NK-92 (cell line): ENCODE data around the gene ALKBH1.
"Not testable (repeated sequence)": the region's sequence is repeated elsewhere in the genome, so short reads cannot be mapped to it uniquely, and the experiment has no call there.

Experiments
- DNase-seq: peaks from one replicate; lab custom pipeline; 2025; ENCODE audit not compliant: unreplicated experiment; lab: John Stamatoyannopoulos, UW

Gene ALKBH1

DNA sequence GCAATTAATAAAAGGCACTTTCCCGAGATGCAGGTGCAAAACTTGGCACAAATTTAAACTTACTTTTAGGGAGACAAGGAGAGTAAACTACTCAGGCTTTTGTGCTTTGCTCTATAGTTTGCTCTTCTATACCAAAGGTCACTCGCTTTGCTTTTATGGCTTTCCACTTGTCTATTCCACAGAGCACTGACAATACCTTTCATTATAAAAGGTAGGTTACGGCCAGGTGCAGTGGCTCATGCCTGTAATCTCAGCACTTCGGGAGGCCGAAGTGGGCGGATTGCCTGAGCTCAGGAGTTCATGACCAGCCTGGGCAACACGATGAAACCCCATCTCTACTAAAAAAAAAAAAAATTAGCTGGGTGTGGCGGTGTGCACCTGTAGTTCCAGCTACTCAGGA is 32.9 kb downstream of the ALKBH1 start:
- DNase-seq: no peak

DNA sequence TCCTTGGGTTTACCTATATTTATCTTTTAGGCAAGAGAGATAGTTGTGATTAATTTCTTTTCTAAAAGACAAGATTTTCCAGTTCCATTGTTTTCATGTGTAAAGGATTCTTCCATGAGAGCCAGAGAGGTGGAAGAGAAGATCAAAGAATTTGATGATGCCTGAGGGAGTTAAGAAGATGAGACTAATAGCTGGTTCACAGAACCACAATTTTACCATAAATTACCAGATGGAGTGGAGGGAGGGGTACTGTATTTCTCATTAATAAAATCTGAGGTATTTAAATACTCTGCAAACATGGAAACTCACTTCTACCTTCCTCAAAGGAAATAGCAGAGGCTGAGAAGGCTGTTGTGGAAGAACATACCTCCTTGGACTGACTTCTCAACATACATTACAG is 34.6 kb downstream of the ALKBH1 start:
- DNase-seq: no peak

- DNase-seq: no peak
Measured at GRCh38 chr14:77667331-77667730, 40.5 kb downstream of the ALKBH1 start.

DNA sequence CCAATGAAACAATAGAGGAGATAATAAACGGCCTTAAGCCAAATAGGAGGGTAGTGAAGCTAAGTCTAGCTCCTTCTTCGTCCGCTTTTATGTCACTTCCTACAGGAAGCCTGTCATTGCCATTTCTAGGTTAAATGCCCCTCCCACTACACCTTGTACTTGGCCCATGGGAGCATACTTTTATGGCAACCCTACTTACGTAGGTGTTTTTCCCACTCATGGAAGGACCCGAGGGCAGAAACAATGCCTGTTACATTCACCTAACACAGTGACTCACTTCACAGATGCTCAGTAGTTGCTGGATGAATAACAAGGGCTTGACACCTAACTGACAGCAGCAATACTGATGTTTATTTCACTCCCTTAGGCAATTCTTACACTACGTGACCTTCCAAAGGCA is 44.5 kb downstream of the ALKBH1 start:
- DNase-seq: no peak

DNA sequence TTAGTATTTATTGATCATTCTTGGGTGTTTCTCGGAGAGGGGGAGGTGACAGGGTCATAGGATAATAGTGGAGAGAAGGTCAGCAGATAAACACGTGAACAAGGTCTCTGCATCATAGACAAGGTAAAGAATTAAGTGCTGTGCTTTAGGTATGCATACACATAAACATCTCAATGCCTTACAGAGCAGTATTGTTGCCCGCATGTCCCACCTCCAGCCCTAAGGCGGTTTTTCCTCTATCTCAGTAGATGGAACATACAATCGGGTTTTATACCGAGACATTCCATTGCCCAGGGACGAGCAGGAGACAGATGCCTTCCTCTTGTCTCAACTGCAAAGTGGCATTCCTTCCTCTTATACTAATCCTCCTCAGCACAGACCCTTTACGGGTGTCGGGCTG is 46.3 kb downstream of the ALKBH1 start:
- not testable (repeated sequence) for DNase-seq

DNA sequence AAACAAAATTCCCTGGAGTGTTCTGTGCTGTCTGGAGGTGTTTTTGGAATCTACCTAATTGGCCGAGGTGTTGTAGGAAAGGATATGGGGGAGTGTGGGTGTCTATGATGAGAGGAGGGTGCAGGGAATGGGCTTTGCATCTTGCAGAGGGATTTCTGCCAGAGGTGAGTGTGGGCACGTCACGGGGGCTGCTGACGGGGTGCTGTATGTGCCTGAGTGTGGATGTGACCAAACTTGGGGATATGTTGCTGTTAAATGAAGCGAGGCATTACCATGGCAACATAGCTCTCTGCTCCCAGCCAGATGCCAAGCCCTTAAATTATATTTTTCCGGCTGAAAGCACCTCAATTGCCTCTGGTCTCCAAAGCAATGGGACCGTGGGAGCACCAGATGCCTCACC is 47.1 kb downstream of the ALKBH1 start:
- DNase-seq: no peak

DNA sequence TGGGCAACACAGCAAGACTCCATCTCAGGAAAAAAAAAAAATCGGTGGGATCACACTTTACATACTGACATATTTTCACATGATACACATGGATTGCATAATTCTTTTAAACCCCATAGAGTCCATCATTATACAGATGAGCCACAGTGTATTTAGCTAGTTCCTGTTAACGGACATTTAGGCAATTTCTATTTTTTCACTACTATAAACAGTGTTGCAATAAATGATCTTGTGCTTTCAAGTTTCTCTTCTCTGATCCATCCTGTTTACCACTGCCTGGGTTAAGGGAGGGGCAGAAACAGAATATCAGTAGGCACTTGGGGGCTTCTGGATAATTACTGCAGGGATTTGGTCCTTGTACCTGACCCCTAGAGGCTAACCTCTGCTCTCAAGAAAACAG is 48.0 kb downstream of the ALKBH1 start:
- DNase-seq: no peak

GRCh38 chr14:77657280-77657679 is 50.5 kb downstream of the ALKBH1 start:
- DNase-seq: no peak

GRCh38 chr14:77654001-77654441 is 53.8 kb downstream of the ALKBH1 start:
- no peak for DNase-seq

DNA sequence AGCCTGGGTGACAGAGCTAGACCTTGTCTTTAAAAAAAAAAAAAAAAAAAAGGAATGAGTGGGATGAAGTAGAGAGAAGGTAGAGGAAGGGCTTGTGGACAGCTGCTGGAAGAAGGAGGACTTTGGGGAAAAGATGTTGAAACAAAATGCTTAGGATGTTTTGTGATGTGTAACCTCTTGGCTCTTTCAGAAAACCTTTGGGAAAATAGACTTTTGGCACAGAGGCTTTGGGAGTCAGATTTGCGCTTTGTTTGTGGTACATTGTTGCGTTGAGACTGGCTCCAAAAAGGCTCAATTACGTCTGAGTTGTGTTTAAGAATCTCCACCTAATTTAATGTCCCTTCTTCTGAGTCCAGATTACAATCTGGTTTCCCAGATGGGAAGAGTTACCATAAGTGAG is 58.5 kb downstream of the ALKBH1 start:
- DNase-seq: no peak

- DNase-seq: no peak
Measured at GRCh38 chr14:77648520-77649200, 59.2 kb downstream of the ALKBH1 start.

- no peak for DNase-seq
Measured at GRCh38 chr14:77647853-77648252, 60.0 kb downstream of the ALKBH1 start.

DNA sequence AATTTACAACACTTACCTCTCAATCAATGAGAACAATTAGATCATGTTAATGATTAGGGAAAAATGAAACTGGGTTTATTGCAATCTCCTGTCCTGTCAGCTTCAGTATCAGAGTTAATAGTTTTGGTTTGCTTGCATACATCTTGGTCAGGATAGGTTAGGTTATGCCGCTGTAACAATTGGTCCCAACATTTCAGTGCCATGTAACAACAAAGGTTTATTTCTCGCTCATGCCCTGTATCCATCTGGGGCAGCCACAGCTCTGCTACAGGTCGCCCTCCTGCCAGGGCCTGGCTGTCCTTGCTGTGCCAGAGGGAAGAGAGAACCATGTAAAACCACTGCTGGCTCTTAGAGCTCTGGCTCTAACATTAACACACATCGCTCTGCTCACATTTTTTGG is 60.9 kb downstream of the ALKBH1 start:
- DNase-seq: no peak

DNA sequence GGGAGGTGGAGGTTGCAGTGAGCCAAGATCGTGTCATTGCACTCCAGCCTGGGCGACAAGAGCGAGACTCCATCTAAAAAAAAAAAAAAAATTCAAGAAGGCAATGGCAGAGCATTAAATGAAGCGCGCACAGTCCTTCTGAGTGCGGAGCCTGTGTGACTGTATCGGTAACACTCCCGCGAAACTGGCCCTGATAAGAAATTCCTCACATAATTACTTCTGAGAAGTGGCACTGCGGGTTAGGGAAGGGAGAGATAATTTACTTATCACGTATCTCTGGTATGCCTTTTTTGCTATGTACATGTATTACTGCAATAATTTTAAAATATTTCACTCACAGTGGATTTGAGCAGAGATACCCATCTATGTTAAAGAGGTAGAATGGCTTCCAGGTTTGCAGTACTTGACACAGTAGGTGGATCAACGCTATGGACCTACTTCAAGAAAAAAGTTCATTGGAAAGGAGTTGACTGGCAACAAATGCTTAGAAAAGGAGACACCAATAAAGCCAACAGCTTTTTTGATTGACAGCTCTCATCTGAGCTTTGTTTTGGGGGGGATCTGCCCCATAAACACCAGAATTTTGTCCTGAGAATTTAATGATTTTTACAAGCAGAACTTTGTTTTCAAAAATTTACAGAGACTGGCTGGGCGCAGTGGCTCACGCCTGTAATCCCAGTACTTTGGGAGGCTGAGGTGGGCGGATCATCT is 62.1 kb downstream of the ALKBH1 start:
- DNase-seq: no peak

DNA sequence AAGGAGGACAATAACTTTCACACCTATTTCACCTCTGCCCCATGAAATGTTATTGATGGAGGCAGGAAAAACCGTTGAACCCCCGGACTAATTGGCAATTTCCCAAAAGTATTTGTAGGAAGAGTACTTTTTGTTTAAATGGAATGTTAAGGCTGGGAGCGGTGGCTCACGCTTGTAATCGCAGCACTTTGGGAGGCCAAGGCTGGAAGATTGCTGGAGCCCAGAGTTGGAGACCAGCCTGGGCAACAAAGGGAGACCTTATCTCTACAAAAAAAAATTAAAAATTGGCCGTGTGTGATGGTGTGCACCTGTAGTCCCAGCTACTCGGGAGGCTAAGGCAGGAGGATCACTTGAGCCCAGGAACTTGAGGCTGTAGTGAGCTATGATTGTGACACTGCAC is 65.4 kb downstream of the ALKBH1 start:
- no peak for DNase-seq

GRCh38 chr14:77641534-77642341 is 66.1 kb downstream of the ALKBH1 start:
- DNase-seq: no peak

GRCh38 chr14:77640756-77641533 is 66.9 kb downstream of the ALKBH1 start:
- no peak for DNase-seq

DNA sequence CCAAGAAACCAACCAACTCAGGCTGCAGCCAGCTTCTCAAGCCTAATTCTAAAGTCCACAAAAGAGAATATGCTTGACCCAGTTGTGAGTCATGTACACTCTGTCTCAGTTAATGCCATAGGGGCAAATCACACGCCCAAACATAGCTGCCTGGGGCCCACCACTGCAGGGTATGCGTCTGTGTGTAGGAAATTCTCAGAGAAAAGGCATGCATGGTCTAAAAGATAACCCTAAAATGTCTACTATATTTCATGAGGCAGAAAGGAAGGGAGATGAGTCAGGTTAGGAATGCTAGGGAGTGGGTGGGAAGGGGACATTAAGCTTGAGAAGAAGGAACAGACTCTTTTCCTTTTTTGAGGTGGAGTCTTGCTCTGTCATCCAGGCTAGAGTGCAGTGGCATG is 69.1 kb downstream of the ALKBH1 start:
- no peak for DNase-seq

DNA sequence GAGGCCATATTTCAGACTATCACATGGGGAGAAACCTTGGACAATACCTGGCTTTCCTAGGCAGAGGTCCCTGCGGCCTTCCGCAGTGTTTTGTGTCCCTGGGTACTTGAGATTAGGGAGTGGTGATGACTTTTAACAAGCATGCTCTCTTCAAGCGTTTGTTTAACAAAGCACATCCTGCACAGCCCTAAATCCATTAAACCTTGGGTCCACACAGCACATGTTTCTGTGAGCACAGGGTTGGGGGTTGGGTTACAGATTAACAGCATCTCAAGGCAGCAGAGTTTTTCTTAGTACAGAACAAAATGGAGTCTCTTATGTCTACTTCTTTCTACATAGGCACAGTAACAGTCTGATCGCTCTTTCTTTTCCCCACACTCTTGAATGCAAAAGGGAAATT is 72.0 kb downstream of the ALKBH1 start:
- DNase-seq: not testable (repeated sequence)

- DNase-seq: not testable (repeated sequence)
Measured at GRCh38 chr14:77635466-77635865, 72.4 kb downstream of the ALKBH1 start.

DNA sequence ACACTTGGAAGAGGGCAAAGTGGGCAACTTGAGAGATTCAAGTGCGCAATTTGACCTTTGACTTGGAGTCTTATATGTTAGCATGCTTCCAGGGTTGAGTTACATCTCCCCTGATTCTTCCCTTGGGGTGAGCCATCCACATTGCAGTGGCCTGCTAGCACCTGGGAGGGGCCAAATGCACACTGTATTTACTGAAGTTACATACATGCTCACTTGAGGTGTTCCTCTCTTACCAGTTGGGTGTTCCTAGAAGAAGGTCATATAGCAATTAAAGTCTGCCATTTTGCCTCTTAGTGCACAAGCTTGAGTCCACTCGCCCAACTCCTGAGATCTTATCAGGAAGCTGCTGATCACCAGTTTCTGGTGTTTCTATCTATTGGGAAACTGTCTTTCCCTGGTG is 77.7 kb downstream of the ALKBH1 start:
- no peak for DNase-seq
